Caco-2 (cell line): ENCODE data around the gene KCNQ1OT1. TPM values are rescaled to one million over a fixed set of nuclear protein-coding genes. Genes with fewer than 3 reads are reported as not detected.

Experiments used
- BruUV-seq: library from RNA; stranded (reverse); fragments of 400-500 nt; replicated peaks from 2 replicates; lab custom pipeline; 2021; lab: Mats Ljungman, UMichigan
- CTCF ChIA-PET: fragments of 300-600 bp; sonication (Branson Sonifier 250); formaldehyde crosslinking; loops from one replicate; lab custom pipeline; 2022; ENCODE audit warnings: antibody characterized with exemption; lab: Charles Lee
- POLR2A ChIA-PET: fragments of 300-600 bp; sonication (Branson Sonifier 250); formaldehyde crosslinking; loops from one replicate; lab custom pipeline; 2022; ENCODE audit warnings: antibody characterized with exemption; lab: Charles Lee
- DNase-seq, 2 experiments: peaks; one replicate each; pipeline versions ENCODE4 v3.0.0 to v3.0.0-alpha.2; 2020 to 2022
- H3K27me3 ChIP-seq: replicated peaks from 2 replicates; pipeline ENCODE4 v1.6.0; 2011; ENCODE audit warnings: low read length; ENCODE audit not compliant: control insufficient read depth, insufficient read depth
- H3K36me3 ChIP-seq: 2 replicates; pipeline ENCODE4 v1.5.1; 2011; ENCODE audit warnings: low read length; ENCODE audit not compliant: control insufficient read depth, insufficient read depth
- H3K4me1 ChIP-seq: fragments of 250-450 bp; sonication (Bioruptor Pico); 2 replicates; pipeline ENCODE4 v1.5.1; 2020; ENCODE audit warnings: mild to moderate bottlenecking
- H3K4me3 ChIP-seq: 2 replicates; pipeline ENCODE4 v1.5.1; 2011; ENCODE audit warnings: low read depth, mild to moderate bottlenecking, control low read depth, low read length
- H3K9me3 ChIP-seq: fragments of 250-450 bp; sonication (Bioruptor Pico); 2 replicates; pipeline ENCODE4 v1.5.1; 2020; ENCODE audit warnings: mild to moderate bottlenecking, moderate library complexity
- H3K27ac Mint-ChIP-seq: one replicate; pipeline ENCODE4 v1.8.0; 2022; ENCODE audit warnings: mixed read lengths; ENCODE audit not compliant: unreplicated experiment
- H3K27me3 Mint-ChIP-seq: one replicate; pipeline ENCODE4 v1.8.0; 2022; ENCODE audit warnings: mixed read lengths; ENCODE audit not compliant: insufficient read depth, unreplicated experiment
- H3K36me3 Mint-ChIP-seq: one replicate; pipeline ENCODE4 v1.8.0; 2022; ENCODE audit warnings: mild to moderate bottlenecking, mixed read lengths; ENCODE audit not compliant: insufficient read depth, unreplicated experiment
- H3K4me1 Mint-ChIP-seq: one replicate; pipeline ENCODE4 v1.8.0; 2022; ENCODE audit warnings: low read depth, mixed read lengths; ENCODE audit not compliant: unreplicated experiment
- H3K4me3 Mint-ChIP-seq: one replicate; pipeline ENCODE4 v1.8.0; 2022; ENCODE audit warnings: mild to moderate bottlenecking, moderate library complexity, mixed read lengths; ENCODE audit not compliant: unreplicated experiment
- H3K9me3 Mint-ChIP-seq: one replicate; pipeline ENCODE4 v1.8.0; 2022; ENCODE audit warnings: mixed read lengths; ENCODE audit not compliant: unreplicated experiment
- CTCF ChIP-seq, 2 experiments: fragments of 200-600 bp in 1 of 2; IDR thresholded peaks; 1 replicate in 1 of 2; 2 replicates in 1 of 2; pipeline versions ENCODE4 v1.5.1 to v1.8.0; 2011 to 2022; ENCODE audit warnings: antibody characterized with exemption in 1 of 2, control low read depth in 1 of 2, inconsistent platforms in 1 of 2, low read depth in 1 of 2, low read length in 1 of 2, mild to moderate bottlenecking in 1 of 2, moderate library complexity in 1 of 2; ENCODE audit not compliant: insufficient read depth in 1 of 2, severe bottlenecking in 1 of 2, unreplicated experiment in 1 of 2
- intact Hi-C: fragments of 100-400 bp; cut with micrococcal nuclease; formaldehyde crosslinking; loops from one replicate; pipeline ENCODE4 v1.10.0; 2022; ENCODE audit not compliant: unreplicated experiment
- total RNA-seq: library from RNA; stranded (reverse); gene quantifications from 2 replicates; pipeline ENCODE4 v1.2.3, GENCODE V29; 2022

KCNQ1OT1 gene
- total RNA-seq, 1 experiment from 2014 or later: 7.5 TPM

- Histone ChIP-seq H3K27me3 (no peaks in the 10 kb centered on the region), H3K4me1 (no peaks in the 10 kb centered on the region), H3K4me3 (no peak overlapping the region), H3K36me3 (no peaks in the 10 kb centered on the region), H3K9me3 (peaks cover 88% of the 10 kb centered on the region)
- no TSS peak for BruUV-seq
- Mint-ChIP-seq H3K36me3 (peaks cover 81% of the 10 kb centered on the region), H3K27ac (peak overlapping the region; percentile 51), H3K27me3 (no peaks in the 10 kb centered on the region), H3K4me3 (no peak overlapping the region), H3K4me1 (no peaks in the 10 kb centered on the region), H3K9me3 (peaks cover 81% of the 10 kb centered on the region)
- ChIA-PET POLR2A (no interaction called here), CTCF (no interaction called here)
- TF ChIP-seq CTCF (IDR thresholded peaks at IDR 0.05; ENCODE audit: insufficient read depth in 1 of 2, low read depth in 1 of 2, low read length in 1 of 2, severe bottlenecking in 1 of 2, unreplicated experiment in 1 of 2): no peak
- DNase-seq: no peak
- intact Hi-C loops: no loop called here
Measured at GRCh38 chr11:2653930-2654739, 45.7 kb downstream of the KCNQ1OT1 start.

GRCh38 chr11:2653198-2653551 is 46.6 kb downstream of the KCNQ1OT1 start:
- intact Hi-C loops: no loop called here
- DNase-seq: no peak
- Histone ChIP-seq H3K36me3 (no peaks in the 10 kb centered on the region), H3K4me3 (no peak overlapping the region), H3K27me3 (no peaks in the 10 kb centered on the region), H3K4me1 (no peaks in the 10 kb centered on the region), H3K9me3 (peaks cover 87% of the 10 kb centered on the region)
- ChIA-PET CTCF (no interaction called here), POLR2A (interaction anchor here (0.6 kb wide), 1 partner anchor 102 kb away, joined by 3 read pairs; no protein-coding TSS in a partner anchor)
- Mint-ChIP-seq H3K9me3 (peaks cover 81% of the 10 kb centered on the region), H3K27me3 (no peaks in the 10 kb centered on the region), H3K36me3 (peaks cover 74% of the 10 kb centered on the region), H3K27ac (no peak overlapping the region), H3K4me3 (peak overlapping the region; percentile 6), H3K4me1 (no peaks in the 10 kb centered on the region)
- TF ChIP-seq CTCF (IDR thresholded peaks at IDR 0.05; ENCODE audit: insufficient read depth in 1 of 2, low read depth in 1 of 2, low read length in 1 of 2, severe bottlenecking in 1 of 2, unreplicated experiment in 1 of 2): no peak
- BruUV-seq: no TSS peak

- TF ChIP-seq CTCF (IDR thresholded peaks at IDR 0.05; ENCODE audit: insufficient read depth in 1 of 2, low read depth in 1 of 2, low read length in 1 of 2, severe bottlenecking in 1 of 2, unreplicated experiment in 1 of 2): no peak
- no TSS peak for BruUV-seq
- Mint-ChIP-seq H3K27ac (no peak overlapping the region), H3K27me3 (no peaks in the 10 kb centered on the region), H3K4me3 (no peak overlapping the region), H3K4me1 (no peaks in the 10 kb centered on the region), H3K9me3 (peaks cover 81% of the 10 kb centered on the region), H3K36me3 (peaks cover 77% of the 10 kb centered on the region)
- H3K4me3 ChIP-seq: no peak overlapping the region
- no peaks in the 10 kb centered on the region for H3K36me3 ChIP-seq
- no peaks in the 10 kb centered on the region for H3K4me1 ChIP-seq
- no peak for DNase-seq
- intact Hi-C loops: no loop called here
- peaks cover 84% of the 10 kb centered on the region for H3K9me3 ChIP-seq
- ChIA-PET POLR2A (interaction anchor here (0.6 kb wide), 1 partner anchor 103 kb away, joined by 3 read pairs; no protein-coding TSS in a partner anchor), CTCF (no interaction called here)
- H3K27me3 ChIP-seq: no peaks in the 10 kb centered on the region
Measured at GRCh38 chr11:2652333-2653197, 47.2 kb downstream of the KCNQ1OT1 start.
